Neural cell (in vitro differentiated cells): ENCODE results near the gene CPOX. TPM values are rescaled to one million over a fixed set of nuclear protein-coding genes. Genes with fewer than 3 reads are reported as not detected.

ENCODE experiments used
- H2AFZ ChIP-seq: fragments of 200-600, 300-800 bp; sonication (generic), shearing (Covaris generic); 2 replicates; pipeline ENCODE4 v1.6.0; 2014; ENCODE audit warnings: low read depth, mild to moderate bottlenecking, antibody characterized with exemption, low read length, moderate library complexity
- H3F3A ChIP-seq: fragments of 200-600 bp; shearing (Covaris generic); 2 replicates; pipeline ENCODE4 v1.6.1; 2016; ENCODE audit warnings: mild to moderate bottlenecking, moderate library complexity, mixed read lengths, antibody characterized with exemption, low read length; ENCODE audit not compliant: insufficient read depth, poor library complexity, severe bottlenecking
- H3K27ac ChIP-seq: fragments of 200-600, 300-800 bp; sonication (generic), shearing (Covaris generic); 2 replicates; pipeline ENCODE4 v1.5.1; 2014; ENCODE audit warnings: mild to moderate bottlenecking, low read length, moderate library complexity
- H3K27me3 ChIP-seq: fragments of 300-800, 200-600 bp; sonication (generic), shearing (Covaris generic); 2 replicates; pipeline ENCODE4 v1.6.0; 2014; ENCODE audit warnings: mild to moderate bottlenecking, low read depth, low read length, moderate library complexity; ENCODE audit not compliant: insufficient read depth
- H3K36me3 ChIP-seq: fragments of 300-800, 200-600 bp; sonication (generic), shearing (Covaris generic); 2 replicates; pipeline ENCODE4 v1.5.1; 2014; ENCODE audit warnings: mild to moderate bottlenecking, antibody characterized with exemption, low read length, moderate library complexity; ENCODE audit not compliant: insufficient read depth
- H3K4me2 ChIP-seq: fragments of 300-800, 200-600 bp; sonication (generic), shearing (Covaris generic); 2 replicates; pipeline ENCODE4 v1.6.0; 2014; ENCODE audit warnings: mild to moderate bottlenecking, low read length
- H3K4me3 ChIP-seq: fragments of 300-800, 200-600 bp; sonication (generic), shearing (Covaris generic); 2 replicates; pipeline ENCODE4 v1.5.1; 2014; ENCODE audit warnings: mild to moderate bottlenecking, low read length, moderate library complexity
- H3K79me2 ChIP-seq: fragments of 200-600 bp; shearing (Covaris generic); replicated peaks from 2 replicates; pipeline ENCODE4 v1.6.0; 2014; ENCODE audit warnings: mild to moderate bottlenecking, low read length, moderate library complexity; ENCODE audit not compliant: insufficient read depth
- H3K9ac ChIP-seq: fragments of 300-800, 200-600 bp; sonication (generic), shearing (Covaris generic); 2 replicates; pipeline ENCODE4 v1.6.1; 2016; ENCODE audit warnings: mild to moderate bottlenecking, low read length, mixed read lengths
- H3K9me2 ChIP-seq: fragments of 200-600 bp; shearing (Covaris generic); 2 replicates; pipeline ENCODE4 v1.6.1; 2016; ENCODE audit warnings: mild to moderate bottlenecking, low read length, mixed read lengths; ENCODE audit not compliant: insufficient read depth
- H3K9me3 ChIP-seq: fragments of 200-600, 300-800 bp; sonication (generic), shearing (Covaris generic); 2 replicates; pipeline ENCODE4 v1.6.1; 2016; ENCODE audit warnings: mild to moderate bottlenecking, mixed run types, low read length, moderate library complexity, mixed read lengths
- H4K20me1 ChIP-seq: fragments of 200-600 bp; shearing (Covaris generic); 2 replicates; pipeline ENCODE4 v1.6.1; 2016; ENCODE audit warnings: mild to moderate bottlenecking, mixed run types; ENCODE audit not compliant: insufficient read depth
- EP300 ChIP-seq: fragments of 450-650 bp; conservative IDR thresholded peaks from 2 replicates; pipeline ENCODE4 v1.6.1; 2014; ENCODE audit warnings: antibody characterized with exemption, mild to moderate bottlenecking, moderate library complexity; ENCODE audit not compliant: poor library complexity, severe bottlenecking
- EZH2 ChIP-seq: fragments of 200-600, 300-800 bp; shearing (Covaris generic), sonication (generic); IDR thresholded peaks from 2 replicates; pipeline ENCODE4 v1.6.1; 2014; ENCODE audit warnings: antibody characterized with exemption, low read length, borderline replicate concordance, mild to moderate bottlenecking; ENCODE audit not compliant: insufficient read depth, poor library complexity, severe bottlenecking
- MXI1 ChIP-seq: fragments of 450-650 bp; conservative IDR thresholded peaks from 2 replicates; pipeline ENCODE4 v1.6.1; 2014; ENCODE audit warnings: antibody characterized with exemption, mild to moderate bottlenecking; ENCODE audit not compliant: poor library complexity, severe bottlenecking
- POLR2AphosphoS5 ChIP-seq: IDR thresholded peaks from 2 replicates; pipeline ENCODE4 v1.6.1; 2012
- RAD21 ChIP-seq: fragments of 450-650 bp; conservative IDR thresholded peaks from 2 replicates; pipeline ENCODE4 v1.6.1; 2014; ENCODE audit warnings: antibody characterized with exemption, mild to moderate bottlenecking, moderate library complexity
- REST ChIP-seq: IDR thresholded peaks from 2 replicates; pipeline ENCODE4 v1.6.1; 2012; ENCODE audit warnings: borderline replicate concordance
- SMC3 ChIP-seq: fragments of 450-650 bp; conservative IDR thresholded peaks from 2 replicates; pipeline ENCODE4 v1.6.1; 2014; ENCODE audit warnings: antibody characterized with exemption, mild to moderate bottlenecking, moderate library complexity; ENCODE audit not compliant: poor library complexity
- TAF1 ChIP-seq: IDR thresholded peaks from 2 replicates; pipeline ENCODE4 v1.6.1; 2012; ENCODE audit warnings: low read depth
- polyA plus RNA-seq: library from polyadenylated mRNA; depleted of rRNA; stranded (reverse); fragments of >200 nt; gene quantifications from 2 replicates; pipeline ENCODE4 v1.2.3, GENCODE V29; 2014
- TF ChIP-seq, protein P1 (sequence below): fragments of 450-650 bp; IDR thresholded peaks from 2 replicates; pipeline ENCODE4 v1.5.1; 2014; ENCODE audit warnings: antibody characterized with exemption, mild to moderate bottlenecking, moderate library complexity; ENCODE audit not compliant: poor library complexity, severe bottlenecking

The CPOX gene
- polyA plus RNA-seq, 1 donor from 2014 or later, result 37.4 TPM

- Histone ChIP-seq H3K4me3 (no peak overlapping the region), H3F3A (no peaks in the 10 kb centered on the region)
Measured at GRCh38 chr3:98626151-98626550, 32.7 kb upstream of the CPOX start.

DNA sequence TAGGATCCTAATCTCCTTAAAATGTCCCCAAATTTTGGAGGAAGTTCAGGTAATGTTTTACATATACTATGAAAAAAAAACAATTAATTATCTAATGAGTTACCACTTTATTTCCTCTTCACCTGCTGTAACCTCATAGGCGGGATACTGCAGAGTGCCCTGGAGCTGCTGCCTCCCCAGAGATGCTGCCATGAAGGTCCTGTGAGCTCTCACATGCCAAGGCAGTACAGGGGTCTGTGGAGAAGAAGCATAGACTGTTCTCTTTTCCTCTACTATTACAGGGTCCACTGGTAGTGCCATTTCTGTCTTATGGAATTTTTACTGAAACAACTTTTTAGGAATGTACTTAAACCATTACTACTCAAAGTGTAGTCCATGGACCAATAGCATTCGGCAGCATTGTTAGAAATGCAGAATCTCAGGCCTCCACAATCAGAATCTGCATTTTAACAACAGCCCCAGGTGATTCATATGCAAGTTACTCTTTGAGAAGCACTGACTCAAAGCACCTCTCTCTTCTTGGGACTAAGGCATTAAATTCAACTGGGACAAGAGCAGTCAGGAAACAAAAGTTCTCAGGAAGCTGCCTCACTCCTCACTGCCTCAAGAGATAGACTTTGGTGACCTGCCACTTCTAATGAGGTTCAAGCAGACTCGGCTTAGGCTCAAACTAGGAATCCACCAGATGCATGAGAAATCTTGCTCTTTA, 30.3 kb upstream of the CPOX start:
- no peaks in the 10 kb centered on the region for H3K27me3 ChIP-seq
- H3K36me3 ChIP-seq, result no peaks in the 10 kb centered on the region
- no peak overlapping the region for H3K4me3 ChIP-seq
- H3K27ac ChIP-seq, result no peak overlapping the region
- H3K9me2 ChIP-seq, result no peaks in the 10 kb centered on the region
- H3K9me3 ChIP-seq, result no peaks in the 10 kb centered on the region
- no peak overlapping the region for H3K9ac ChIP-seq
- no peak overlapping the region for H2AFZ ChIP-seq
- H3F3A ChIP-seq, result no peaks in the 10 kb centered on the region
- H3K4me2 ChIP-seq, result no peak overlapping the region
- no peaks in the 10 kb centered on the region for H3K79me2 ChIP-seq
- no peaks in the 10 kb centered on the region for H4K20me1 ChIP-seq
- TF ChIP-seq EP300 (no peak), EZH2 (no peak), MXI1 (no peak), SMC3 (no peak), RAD21 (no peak)
- TF ChIP-seq, protein P1, sequence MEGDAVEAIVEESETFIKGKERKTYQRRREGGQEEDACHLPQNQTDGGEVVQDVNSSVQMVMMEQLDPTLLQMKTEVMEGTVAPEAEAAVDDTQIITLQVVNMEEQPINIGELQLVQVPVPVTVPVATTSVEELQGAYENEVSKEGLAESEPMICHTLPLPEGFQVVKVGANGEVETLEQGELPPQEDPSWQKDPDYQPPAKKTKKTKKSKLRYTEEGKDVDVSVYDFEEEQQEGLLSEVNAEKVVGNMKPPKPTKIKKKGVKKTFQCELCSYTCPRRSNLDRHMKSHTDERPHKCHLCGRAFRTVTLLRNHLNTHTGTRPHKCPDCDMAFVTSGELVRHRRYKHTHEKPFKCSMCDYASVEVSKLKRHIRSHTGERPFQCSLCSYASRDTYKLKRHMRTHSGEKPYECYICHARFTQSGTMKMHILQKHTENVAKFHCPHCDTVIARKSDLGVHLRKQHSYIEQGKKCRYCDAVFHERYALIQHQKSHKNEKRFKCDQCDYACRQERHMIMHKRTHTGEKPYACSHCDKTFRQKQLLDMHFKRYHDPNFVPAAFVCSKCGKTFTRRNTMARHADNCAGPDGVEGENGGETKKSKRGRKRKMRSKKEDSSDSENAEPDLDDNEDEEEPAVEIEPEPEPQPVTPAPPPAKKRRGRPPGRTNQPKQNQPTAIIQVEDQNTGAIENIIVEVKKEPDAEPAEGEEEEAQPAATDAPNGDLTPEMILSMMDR, result no peak

More at GRCh38 chr3:98626151-98626550, 32.7 kb upstream of the CPOX start:
- H3K9ac ChIP-seq, result no peak overlapping the region
- no peaks in the 10 kb centered on the region for H3K79me2 ChIP-seq
- H2AFZ ChIP-seq, result no peak overlapping the region
- H3K27ac ChIP-seq, result no peak overlapping the region
- no peaks in the 10 kb centered on the region for H3K27me3 ChIP-seq
- TF ChIP-seq, protein P1, result no peak
- TF ChIP-seq SMC3, result no peak
- no peak for TF ChIP-seq EZH2
- no peak for TF ChIP-seq POLR2AphosphoS5
- TF ChIP-seq EP300, result no peak
- TF ChIP-seq TAF1, result no peak
- no peak for TF ChIP-seq RAD21
- TF ChIP-seq REST, result no peak
- no peak for TF ChIP-seq MXI1
- H3K36me3 ChIP-seq, result no peaks in the 10 kb centered on the region
- H3K9me2 ChIP-seq, result no peaks in the 10 kb centered on the region
- no peaks in the 10 kb centered on the region for H4K20me1 ChIP-seq
- no peaks in the 10 kb centered on the region for H3K9me3 ChIP-seq
- H3K4me2 ChIP-seq, result no peak overlapping the region
